Endodermal cell (in vitro differentiated cells): ENCODE results near the gene FHL3. TPM values are rescaled to one million over a fixed set of nuclear protein-coding genes. Genes with fewer than 3 reads are reported as not detected.

Source experiments
- DNase-seq: peaks from one replicate; pipeline ENCODE4 v3.0.0-alpha.2; 2017
- H3K27ac ChIP-seq: 2 replicates; pipeline ENCODE4 v1.5.1; 2013; ENCODE audit warnings: mild to moderate bottlenecking, low read depth, low read length, moderate library complexity
- H3K27me3 ChIP-seq: 2 replicates; pipeline ENCODE4 v1.6.1; 2013; ENCODE audit warnings: mild to moderate bottlenecking, low read length, moderate library complexity; ENCODE audit not compliant: insufficient read depth, control insufficient read depth, poor library complexity, severe bottlenecking
- H3K36me3 ChIP-seq: 2 replicates; pipeline ENCODE4 v1.7.0; 2013; ENCODE audit warnings: mild to moderate bottlenecking, low read length, moderate library complexity; ENCODE audit not compliant: control insufficient read depth, insufficient read depth
- H3K4me1 ChIP-seq: one replicate; pipeline ENCODE4 v1.7.0; 2013; ENCODE audit warnings: low read length; ENCODE audit not compliant: control insufficient read depth, insufficient read depth
- H3K4me3 ChIP-seq: 2 replicates; pipeline ENCODE4 v1.5.1; 2013; ENCODE audit warnings: mild to moderate bottlenecking, low read length, moderate library complexity
- H3K9ac ChIP-seq: 2 replicates; pipeline ENCODE4 v1.6.1; 2013; ENCODE audit warnings: mild to moderate bottlenecking, low read length, moderate library complexity; ENCODE audit not compliant: poor library complexity, severe bottlenecking; ENCODE audit errors: extremely low read depth
- H3K9me3 ChIP-seq: 2 replicates; pipeline ENCODE4 v1.6.1; 2013; ENCODE audit warnings: mild to moderate bottlenecking, low read length, moderate library complexity; ENCODE audit not compliant: control insufficient read depth
- H3K27ac Mint-ChIP-seq: 2 replicates; pipeline ENCODE4 v1.8.0; 2020; ENCODE audit warnings: mixed read lengths
- H3K27me3 Mint-ChIP-seq: 2 replicates; pipeline ENCODE4 v1.8.0; 2021; ENCODE audit warnings: mild to moderate bottlenecking, mixed read lengths; ENCODE audit not compliant: insufficient read depth
- H3K36me3 Mint-ChIP-seq: 2 replicates; pipeline ENCODE4 v1.8.0; 2020; ENCODE audit warnings: low read depth, mixed read lengths
- H3K4me1 Mint-ChIP-seq: 2 replicates; pipeline ENCODE4 v1.8.0; 2020; ENCODE audit warnings: mixed read lengths
- H3K4me3 Mint-ChIP-seq: 2 replicates; pipeline ENCODE4 v1.8.0; 2020; ENCODE audit warnings: mild to moderate bottlenecking, moderate library complexity, mixed read lengths
- H3K9me3 Mint-ChIP-seq: 2 replicates; pipeline ENCODE4 v1.8.0; 2020; ENCODE audit warnings: mild to moderate bottlenecking, mixed read lengths
- WGBS, 2 experiments: methylation state at CpG; one replicate each; pipeline versions ENCODE4 v1.1.5 to v1.1.7; 2013; ENCODE audit warnings: missing lambda C conversion rate in 2 of 2, mixed read lengths in 1 of 2; ENCODE audit not compliant: insufficient coverage in 1 of 2, insufficient read length in 1 of 2; 5-methylcytosine and 5-hydroxymethylcytosine counted together
- total RNA-seq, 2 donors: library from RNA; stranded (reverse); fragmentation: NEBNext Ultra II Directional in 1 of 2; extraction: Animal tissue kit (Norgen Biotek cat#: 25700) in 1 of 2; gene quantifications; 2 replicates in 1 of 2; 3 replicates in 1 of 2; pipeline ENCODE4 v1.2.1, GENCODE V29; 2021
- TF ChIP-seq, protein P1 (sequence below): fragments of 200-600 bp; sonication (generic); conservative IDR thresholded peaks from 2 replicates; pipeline ENCODE4 v1.5.0; 2021; ENCODE audit warnings: antibody characterized with exemption, mild to moderate bottlenecking

The FHL3 gene
- total RNA-seq, 2 donors from 2014 or later, result 20.5 to 20.6 TPM

DNA sequence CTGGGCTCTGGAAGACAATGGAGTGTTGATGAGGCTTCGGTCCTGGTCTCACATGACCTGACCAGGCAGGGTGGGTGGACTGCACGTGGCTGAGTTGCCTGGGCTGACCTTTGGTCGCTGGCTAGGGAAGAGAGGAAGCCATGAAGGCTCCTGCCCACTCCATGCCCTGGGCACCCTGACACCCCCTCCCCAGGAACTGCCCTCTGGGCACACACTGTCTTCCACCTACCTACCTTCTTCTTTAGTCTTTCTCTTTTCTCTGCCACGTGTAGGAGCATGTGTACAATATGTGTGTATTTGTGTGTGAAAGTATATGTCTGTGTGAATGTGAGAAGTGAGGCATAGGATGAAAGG, 26.2 kb upstream of the FHL3 start:
- H3K9ac ChIP-seq, result no peak overlapping the region
- H3K9me3 Mint-ChIP-seq, result no peaks in the 10 kb centered on the region
- H3K27ac ChIP-seq, result no peak overlapping the region
- H3K4me3 Mint-ChIP-seq, result no peak overlapping the region
- no peaks in the 10 kb centered on the region for H3K36me3 ChIP-seq
- no peaks in the 10 kb centered on the region for H3K27me3 ChIP-seq
- H3K4me1 ChIP-seq, result peaks cover 28% of the 10 kb centered on the region
- no peak overlapping the region for H3K4me3 ChIP-seq
- 63 to 83% methylated on average over 2 to 3 of the region's 4 CpGs for WGBS, 2 experiments
- H3K4me1 Mint-ChIP-seq, result peaks cover 45% of the 10 kb centered on the region
- H3K27ac Mint-ChIP-seq, result no peak overlapping the region
- H3K9me3 ChIP-seq, result no peaks in the 10 kb centered on the region
- TF ChIP-seq, protein P1, sequence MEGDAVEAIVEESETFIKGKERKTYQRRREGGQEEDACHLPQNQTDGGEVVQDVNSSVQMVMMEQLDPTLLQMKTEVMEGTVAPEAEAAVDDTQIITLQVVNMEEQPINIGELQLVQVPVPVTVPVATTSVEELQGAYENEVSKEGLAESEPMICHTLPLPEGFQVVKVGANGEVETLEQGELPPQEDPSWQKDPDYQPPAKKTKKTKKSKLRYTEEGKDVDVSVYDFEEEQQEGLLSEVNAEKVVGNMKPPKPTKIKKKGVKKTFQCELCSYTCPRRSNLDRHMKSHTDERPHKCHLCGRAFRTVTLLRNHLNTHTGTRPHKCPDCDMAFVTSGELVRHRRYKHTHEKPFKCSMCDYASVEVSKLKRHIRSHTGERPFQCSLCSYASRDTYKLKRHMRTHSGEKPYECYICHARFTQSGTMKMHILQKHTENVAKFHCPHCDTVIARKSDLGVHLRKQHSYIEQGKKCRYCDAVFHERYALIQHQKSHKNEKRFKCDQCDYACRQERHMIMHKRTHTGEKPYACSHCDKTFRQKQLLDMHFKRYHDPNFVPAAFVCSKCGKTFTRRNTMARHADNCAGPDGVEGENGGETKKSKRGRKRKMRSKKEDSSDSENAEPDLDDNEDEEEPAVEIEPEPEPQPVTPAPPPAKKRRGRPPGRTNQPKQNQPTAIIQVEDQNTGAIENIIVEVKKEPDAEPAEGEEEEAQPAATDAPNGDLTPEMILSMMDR, result no peak
- peak; percentile 49 for DNase-seq
- H3K27me3 Mint-ChIP-seq, result peaks cover 6% of the 10 kb centered on the region
- H3K36me3 Mint-ChIP-seq, result peaks cover under 1% of the 10 kb centered on the region

DNA sequence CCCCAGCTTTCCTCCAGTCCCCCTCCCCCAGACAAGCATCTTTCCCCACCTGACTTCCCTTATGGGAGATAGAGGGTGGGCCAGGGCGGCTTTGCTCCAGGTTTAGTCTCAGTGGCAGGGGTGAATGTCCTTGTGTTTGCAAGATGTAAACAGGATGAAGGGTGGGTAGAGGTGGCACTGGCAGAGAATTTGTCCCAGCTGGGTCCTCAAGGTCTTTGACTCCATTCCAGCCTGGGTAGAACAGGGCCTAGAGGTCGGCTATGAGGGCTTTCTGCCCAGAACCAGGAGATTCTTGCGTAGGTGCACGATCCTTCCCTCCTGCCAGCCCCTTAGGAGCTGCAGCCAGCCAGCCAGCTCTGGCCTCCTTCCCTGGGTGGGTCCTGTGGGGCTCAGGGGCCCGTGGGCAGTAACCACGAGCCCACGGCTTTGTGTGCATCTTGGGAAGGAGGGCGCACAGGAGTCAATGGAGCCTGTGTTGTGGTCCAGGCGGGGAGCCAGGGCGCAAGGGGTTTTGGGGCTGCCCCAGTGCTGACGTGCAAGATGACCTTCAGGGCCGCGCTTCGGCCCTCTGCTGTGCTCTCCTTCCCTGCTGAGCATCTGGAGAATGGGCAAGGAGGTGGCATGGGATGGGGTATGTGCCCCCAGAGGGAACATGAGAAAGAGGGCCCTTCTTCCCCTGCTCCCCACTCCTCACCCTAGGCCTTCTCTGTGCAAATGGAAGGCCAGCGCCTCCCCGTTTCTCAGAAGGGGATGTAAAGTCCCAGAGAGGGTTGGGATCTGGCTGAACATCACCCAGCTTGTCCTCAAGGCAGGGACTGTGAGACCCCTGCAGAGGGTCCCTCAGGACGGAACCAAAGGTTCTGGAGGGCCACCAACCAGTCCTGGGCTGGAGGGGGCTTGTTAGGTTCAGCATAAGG, 25.5 kb upstream of the FHL3 start:
- 90 to 92% methylated on average over 4 to 17 of the region's 17 CpGs for WGBS, 2 experiments
- H3K9ac ChIP-seq, result no peak overlapping the region
- no peaks in the 10 kb centered on the region for H3K36me3 ChIP-seq
- TF ChIP-seq, protein P1, result no peak
- H3K36me3 Mint-ChIP-seq, result peaks cover 6% of the 10 kb centered on the region
- H3K9me3 Mint-ChIP-seq, result no peaks in the 10 kb centered on the region
- H3K27ac Mint-ChIP-seq, result peak overlapping the region; percentile 87
- no peaks in the 10 kb centered on the region for H3K27me3 ChIP-seq
- H3K4me3 ChIP-seq, result no peak overlapping the region
- peak overlapping the region; percentile 26 for H3K4me3 Mint-ChIP-seq
- H3K27ac ChIP-seq, result no peak overlapping the region
- peaks cover 45% of the 10 kb centered on the region for H3K4me1 Mint-ChIP-seq
- H3K9me3 ChIP-seq, result no peaks in the 10 kb centered on the region
- no peak for DNase-seq
- peaks cover 28% of the 10 kb centered on the region for H3K4me1 ChIP-seq
- peaks cover 4% of the 10 kb centered on the region for H3K27me3 Mint-ChIP-seq

DNA sequence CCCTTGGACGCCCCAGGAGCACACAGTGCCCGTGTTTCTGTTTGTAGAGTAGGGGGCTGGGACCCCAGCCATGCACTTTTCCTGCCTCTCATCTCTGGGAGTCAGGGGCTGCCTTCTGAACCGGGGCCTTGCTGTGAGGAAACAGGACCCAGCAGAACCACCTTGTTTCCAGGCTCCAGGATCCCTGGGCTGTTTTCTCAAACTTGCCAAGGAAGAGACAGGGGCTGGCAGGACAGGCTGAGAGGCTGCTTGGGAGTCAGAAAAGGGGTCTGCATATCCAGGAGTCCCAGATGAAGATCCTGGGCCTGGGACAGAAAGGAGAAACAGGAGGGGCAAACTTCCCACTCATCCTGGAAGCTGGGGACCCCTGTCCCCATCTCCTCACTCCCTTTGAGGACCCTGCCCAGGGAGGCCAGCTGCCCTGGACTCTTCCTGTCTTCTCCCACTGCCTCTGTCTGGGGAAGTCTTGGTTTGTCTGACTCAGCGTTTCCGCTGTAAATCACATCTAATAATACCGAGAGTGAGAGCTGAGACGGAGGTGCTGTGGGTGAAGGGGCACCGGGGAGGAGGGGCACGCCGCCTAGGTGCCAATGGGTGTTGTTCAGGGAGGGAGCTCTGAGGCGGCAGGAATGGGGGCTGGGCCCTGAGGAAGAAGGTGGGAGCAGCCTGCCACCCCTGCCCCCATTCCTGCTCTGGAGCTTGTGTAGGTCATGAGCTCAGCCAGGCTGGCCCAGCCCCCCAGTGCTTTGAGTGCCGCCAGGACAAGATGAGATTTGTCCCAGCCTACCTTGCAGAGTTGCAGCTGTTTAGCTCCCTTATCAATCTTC, 24.6 kb upstream of the FHL3 start:
- TF ChIP-seq, protein P1, result no peak
- Histone ChIP-seq H3K27me3 (no peaks in the 10 kb centered on the region), H3K9me3 (no peaks in the 10 kb centered on the region), H3K4me3 (no peak overlapping the region), H3K4me1 (peaks cover 28% of the 10 kb centered on the region), H3K9ac (peak overlapping the region; percentile 21), H3K36me3 (peaks cover 9% of the 10 kb centered on the region), H3K27ac (peak overlapping the region; percentile 39)
- 44 to 48% methylated on average over 7 to 12 of the region's 12 CpGs for WGBS, 2 experiments
- peaks cover 11% of the 10 kb centered on the region for H3K36me3 Mint-ChIP-seq
- peaks cover 4% of the 10 kb centered on the region for H3K27me3 Mint-ChIP-seq
- H3K27ac Mint-ChIP-seq, result peak overlapping the region; percentile 87
- peaks cover 45% of the 10 kb centered on the region for H3K4me1 Mint-ChIP-seq
- H3K4me3 Mint-ChIP-seq, result peak overlapping the region; percentile 26
- H3K9me3 Mint-ChIP-seq, result no peaks in the 10 kb centered on the region
- peak; percentile 81 for DNase-seq
